Esophagus muscularis mucosa (tissue), 4 donors: ENCODE measurements around the gene PEDS1. TPM values are rescaled to one million over a fixed set of nuclear protein-coding genes. Genes with fewer than 3 reads are reported as not detected.
A peak's percentile ranks its signal among the peaks of the same experiment; 100 is the strongest.
"Not testable (repeated sequence)": the region's sequence is repeated elsewhere in the genome, so short reads cannot be mapped to it uniquely, and the experiment has no call there.

Experiments used
- DNase-seq: peaks from one replicate; pipeline ENCODE4 v3.0.0-alpha.2; 2017; ENCODE audit errors: extremely low spot score
- H3K27ac ChIP-seq, 4 donors: fragments of 200-600 bp; sonication (generic); replicated peaks in 1 of 4; 1 replicate in 3 of 4; 2 replicates in 1 of 4; pipeline ENCODE4 v1.5.1; 2016 to 2019; ENCODE audit warnings: mild to moderate bottlenecking in 1 of 4
- H3K27me3 ChIP-seq, 4 donors: fragments of 200-600 bp; sonication (generic); one replicate each; pipeline versions ENCODE4 v1.5.1 to v1.6.0; 2016 to 2019
- H3K36me3 ChIP-seq, 4 donors: fragments of 200-600 bp; sonication (generic); one replicate each; pipeline ENCODE4 v1.5.1; 2016 to 2019
- H3K4me1 ChIP-seq, 4 donors: fragments of 200-600 bp; sonication (generic); one replicate each; pipeline ENCODE4 v1.5.1; 2016 to 2019
- H3K4me3 ChIP-seq, 4 donors: fragments of 200-600 bp; sonication (generic); 1 replicate in 2 of 4; 2 replicates in 2 of 4; pipeline ENCODE4 v1.5.1; 2016 to 2019; ENCODE audit warnings: mild to moderate bottlenecking in 4 of 4, moderate library complexity in 1 of 4
- H3K9me3 ChIP-seq, 4 donors: fragments of 200-600 bp; sonication (generic); 1 replicate in 3 of 4; 2 replicates in 1 of 4; pipeline ENCODE4 v1.5.1; 2016 to 2019
- EP300 ChIP-seq: sonication (generic); formaldehyde crosslinking; IDR thresholded peaks from one replicate; pipeline ENCODE4 v1.6.1; 2017; ENCODE audit warnings: antibody characterized with exemption
- POLR2A ChIP-seq: fragments of 450-650 bp; IDR thresholded peaks from one replicate; pipeline ENCODE4 v1.6.1; 2017; ENCODE audit warnings: antibody characterized with exemption, moderate library complexity, mild to moderate bottlenecking, low read depth
- POLR2AphosphoS5 ChIP-seq, 2 donors: sonication (generic); formaldehyde crosslinking; IDR thresholded peaks; one replicate each; pipeline ENCODE4 v1.6.1; 2017; ENCODE audit warnings: antibody characterized with exemption in 2 of 2
- WGBS: methylation state at CpG from one replicate; pipeline ENCODE4 v1.1.5; 2018; 5-methylcytosine and 5-hydroxymethylcytosine counted together
- intact Hi-C: fragments of 100-400 bp; cut with DNase I; formaldehyde crosslinking; loops from one replicate; pipeline ENCODE4 v1.15.1; 2023
- total RNA-seq, 4 donors: library from RNA; depleted of rRNA; stranded (reverse); fragments of >200 nt; gene quantifications; one replicate each; pipeline versions ENCODE4 v1.1.0 to v1.2.1, GENCODE V29; 2016
- TF ChIP-seq, protein P1 (sequence below), 3 experiments: fragments of 200-600 bp in 2 of 3; fragments of 450-650 bp in 1 of 3; sonication (generic) in 2 of 3; IDR thresholded peaks; one replicate each; pipeline ENCODE4 v1.5.1; 2017 to 2019; ENCODE audit warnings: antibody characterized with exemption in 3 of 3, mild to moderate bottlenecking in 2 of 3, moderate library complexity in 1 of 3

PEDS1 gene
- total RNA-seq, 4 donors from 2014 or later = 22.2 to 50.3 (median 30.7) TPM

DNA sequence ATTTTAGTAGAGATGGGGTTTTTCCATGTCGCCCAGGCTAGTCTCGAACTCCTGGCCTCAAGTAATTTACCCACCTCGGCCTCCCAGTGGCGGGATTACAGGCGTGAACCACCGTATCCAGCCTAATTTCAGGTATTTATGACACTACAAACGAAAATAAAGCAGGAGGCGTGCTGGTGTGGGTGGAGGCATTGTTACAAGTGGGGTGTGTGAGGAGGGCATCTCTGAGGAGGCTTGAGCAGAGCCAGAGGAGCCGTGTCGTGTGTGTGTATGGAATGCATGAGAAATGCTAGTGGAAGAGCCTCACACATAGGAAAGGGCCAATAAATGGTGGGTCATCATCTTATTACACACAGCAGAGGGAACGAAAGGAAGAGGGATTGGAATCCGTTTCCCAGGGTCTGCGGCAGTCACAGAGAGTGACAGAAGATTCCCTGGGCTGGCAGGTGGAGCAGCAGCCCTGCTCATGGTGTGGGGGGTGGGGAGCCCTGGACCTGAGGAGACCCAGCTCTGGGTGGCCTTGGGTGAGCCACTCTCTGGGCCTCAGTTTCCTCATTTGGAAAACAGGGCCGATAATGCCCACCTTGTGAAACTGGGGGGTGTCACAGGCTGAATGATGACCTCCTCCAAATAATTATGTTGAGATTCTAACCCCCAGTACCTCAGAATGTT is 17.2 kb upstream of the PEDS1 start:
- no peaks in the 10 kb centered on the region for H3K27me3 ChIP-seq
- 92% methylated on average over 14 of the region's 14 CpGs for WGBS
- H3K9me3 ChIP-seq = no peaks in the 10 kb centered on the region
- H3K4me1 ChIP-seq = peaks cover 30 to 48% (median 43%) of the 10 kb centered on the region in 4 donors
- H3K4me3 ChIP-seq = no peak overlapping the region
- peak overlapping the region; percentile 83 to 90 (median 86) for H3K27ac ChIP-seq
- intact Hi-C loops = loop anchor here (5.0 kb wide), 2 partner anchors 98 to 188 kb away; partner anchors contain the start of gene SNAI1
- peak; percentile 82 for DNase-seq
- no peak for TF ChIP-seq EP300
- no peak for TF ChIP-seq POLR2AphosphoS5 (IDR thresholded peaks at IDR 0.05)
- TF ChIP-seq POLR2A = no peak
- TF ChIP-seq, protein P1, sequence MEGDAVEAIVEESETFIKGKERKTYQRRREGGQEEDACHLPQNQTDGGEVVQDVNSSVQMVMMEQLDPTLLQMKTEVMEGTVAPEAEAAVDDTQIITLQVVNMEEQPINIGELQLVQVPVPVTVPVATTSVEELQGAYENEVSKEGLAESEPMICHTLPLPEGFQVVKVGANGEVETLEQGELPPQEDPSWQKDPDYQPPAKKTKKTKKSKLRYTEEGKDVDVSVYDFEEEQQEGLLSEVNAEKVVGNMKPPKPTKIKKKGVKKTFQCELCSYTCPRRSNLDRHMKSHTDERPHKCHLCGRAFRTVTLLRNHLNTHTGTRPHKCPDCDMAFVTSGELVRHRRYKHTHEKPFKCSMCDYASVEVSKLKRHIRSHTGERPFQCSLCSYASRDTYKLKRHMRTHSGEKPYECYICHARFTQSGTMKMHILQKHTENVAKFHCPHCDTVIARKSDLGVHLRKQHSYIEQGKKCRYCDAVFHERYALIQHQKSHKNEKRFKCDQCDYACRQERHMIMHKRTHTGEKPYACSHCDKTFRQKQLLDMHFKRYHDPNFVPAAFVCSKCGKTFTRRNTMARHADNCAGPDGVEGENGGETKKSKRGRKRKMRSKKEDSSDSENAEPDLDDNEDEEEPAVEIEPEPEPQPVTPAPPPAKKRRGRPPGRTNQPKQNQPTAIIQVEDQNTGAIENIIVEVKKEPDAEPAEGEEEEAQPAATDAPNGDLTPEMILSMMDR (IDR thresholded peaks at IDR 0.05) = no peak
- H3K36me3 ChIP-seq = no peaks in the 10 kb centered on the region

GRCh38 chr20:50169329-50169823 is 15.9 kb upstream of the PEDS1 start:
- WGBS = 22% methylated on average over 5 of the region's 5 CpGs
- H3K36me3 ChIP-seq = no peaks in the 10 kb centered on the region
- intact Hi-C loops = loop anchor here (2.0 kb wide), 1 partner anchor 49 kb away; no protein-coding TSS in a partner anchor
- peak; percentile 98 for DNase-seq
- H3K9me3 ChIP-seq = no peaks in the 10 kb centered on the region
- peak in 1 of 2 donors; percentile 60 for TF ChIP-seq POLR2AphosphoS5 (IDR thresholded peaks at IDR 0.05)
- TF ChIP-seq EP300 = no peak
- TF ChIP-seq POLR2A = no peak
- TF ChIP-seq, protein P1 (IDR thresholded peaks at IDR 0.05) = peak; percentile 96 to 100 (median 99)
- peaks cover 37 to 57% (median 50%) of the 10 kb centered on the region in 4 donors for H3K4me1 ChIP-seq
- no peaks in the 10 kb centered on the region for H3K27me3 ChIP-seq
- no peak overlapping the region for H3K27ac ChIP-seq
- no peak overlapping the region for H3K4me3 ChIP-seq

DNA sequence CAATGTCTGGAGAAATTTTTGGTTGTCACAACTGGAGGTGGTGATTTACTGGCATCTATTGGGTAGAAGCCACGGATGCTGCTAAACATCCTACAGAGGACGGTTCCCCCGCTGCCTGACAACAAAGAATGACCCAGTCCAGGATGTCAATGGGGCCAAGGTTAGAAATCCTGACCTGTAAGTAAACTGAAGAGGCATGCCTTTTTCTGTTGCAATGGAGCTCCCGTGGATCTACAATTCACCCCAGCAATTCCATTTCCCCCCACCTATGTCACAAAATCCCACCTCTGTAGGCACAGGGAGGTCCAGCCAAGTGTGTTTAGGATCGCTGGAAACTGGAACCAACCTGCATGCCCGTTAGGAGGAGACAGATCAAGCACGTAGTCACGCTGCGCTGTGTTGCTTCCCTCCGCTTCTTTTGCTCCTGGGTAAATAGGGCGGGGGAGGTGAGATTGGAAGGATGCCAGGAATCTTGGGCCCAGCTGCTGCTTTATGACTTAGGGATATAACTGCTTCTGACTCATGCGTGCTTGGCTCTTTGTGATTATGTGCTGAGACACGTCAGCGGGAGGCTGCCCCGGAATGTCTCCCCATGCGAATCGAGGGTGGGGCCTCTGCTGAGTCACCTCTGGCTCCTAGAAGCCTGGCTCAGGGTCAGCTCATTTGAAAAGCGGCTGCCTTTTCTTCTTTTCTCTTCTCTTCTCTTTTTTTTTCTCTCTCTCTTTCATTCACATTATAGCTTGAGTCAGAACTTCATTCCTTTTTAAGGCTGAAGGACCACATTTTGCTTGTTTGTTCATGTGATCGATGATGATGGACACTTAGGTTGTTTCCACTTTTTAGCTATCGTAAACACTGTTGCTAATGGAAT is 12.4 kb upstream of the PEDS1 start:
- intact Hi-C loops = no loop called here
- peak overlapping the region; percentile 85 to 90 (median 88) for H3K27ac ChIP-seq
- H3K27me3 ChIP-seq = no peaks in the 10 kb centered on the region
- peak overlapping the region; percentile 37 to 43 (median 42) for H3K4me3 ChIP-seq
- H3K4me1 ChIP-seq = peaks cover 23 to 37% (median 31%) of the 10 kb centered on the region in 4 donors
- DNase-seq = peak; percentile 99
- 9% methylated on average over 16 of the region's 20 CpGs for WGBS
- H3K9me3 ChIP-seq = no peaks in the 10 kb centered on the region
- no peaks in the 10 kb centered on the region for H3K36me3 ChIP-seq
- TF ChIP-seq EP300 = no peak
- TF ChIP-seq, protein P1 (IDR thresholded peaks at IDR 0.05) = peak in 1 of 3 experiments; percentile 8
- peak; percentile 11 for TF ChIP-seq POLR2A
- TF ChIP-seq POLR2AphosphoS5 (IDR thresholded peaks at IDR 0.05) = peak; percentile 93 to 98

DNA sequence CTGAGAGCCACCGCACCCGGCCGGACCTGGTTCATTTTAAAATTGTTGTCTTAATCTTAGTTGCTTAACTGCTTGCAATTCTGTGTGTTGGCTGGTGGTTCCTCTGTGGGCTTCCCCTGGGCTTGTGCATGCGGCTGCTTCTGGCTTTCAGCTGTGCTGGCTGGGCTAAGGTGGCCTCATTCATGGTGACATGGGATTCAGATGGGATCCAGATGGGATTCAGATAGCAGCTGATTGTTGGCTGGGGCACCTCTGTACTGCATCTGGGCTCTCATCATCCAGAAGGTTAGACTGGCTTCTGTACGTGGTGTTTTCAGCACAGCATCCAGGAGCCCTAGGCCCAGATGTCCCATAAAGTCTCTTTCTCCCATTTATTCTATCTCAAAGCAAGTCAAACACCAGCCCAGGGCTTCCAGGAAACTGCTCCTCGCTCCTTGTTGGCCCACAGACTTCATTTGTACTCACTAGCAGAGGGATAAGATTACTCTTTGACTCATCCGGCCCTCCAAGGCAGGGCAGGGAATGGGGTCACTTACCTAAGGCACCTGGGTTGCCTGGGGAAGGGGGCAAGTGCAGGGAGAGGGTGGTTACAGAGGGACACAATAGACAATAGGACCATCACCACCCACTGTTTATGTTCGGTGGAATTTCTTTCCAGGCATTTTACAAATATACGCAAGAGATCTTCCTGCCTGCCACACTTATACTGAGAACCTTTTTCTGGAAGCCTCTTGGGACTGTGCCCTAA is 10.2 kb upstream of the PEDS1 start:
- H3K27ac ChIP-seq = peak overlapping the region; percentile 67 to 74 (median 70)

DNA sequence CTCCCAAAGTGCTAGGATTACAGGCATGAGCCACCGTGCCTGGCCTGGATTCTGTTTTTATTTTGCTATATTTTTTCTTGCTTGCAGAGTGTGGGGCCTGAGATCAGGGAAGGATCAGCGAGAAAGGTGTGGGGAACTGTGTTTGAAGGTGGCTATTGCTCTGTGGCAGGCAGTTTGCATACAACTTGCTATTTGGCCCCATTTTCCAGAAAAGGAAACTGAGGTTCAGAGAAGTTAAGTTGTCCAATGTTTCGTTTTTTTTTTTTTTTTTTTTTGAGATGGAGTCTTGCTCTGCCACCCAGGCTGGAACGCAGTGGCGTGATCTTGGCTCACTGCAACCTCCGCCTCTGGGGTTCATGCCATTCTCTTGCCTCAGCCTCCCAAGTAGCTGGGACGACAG is 8.0 kb upstream of the PEDS1 start:
- intact Hi-C loops, H3K9me3 ChIP-seq, H3K27ac ChIP-seq, H3K36me3 ChIP-seq, H3K27me3 ChIP-seq, DNase-seq, H3K4me3 ChIP-seq: not testable (repeated sequence)
- H3K4me1 ChIP-seq = peaks cover 16 to 22% (median 18%) of the 10 kb centered on the region in 4 donors
- 84% methylated on average over 7 of the region's 7 CpGs for WGBS

More for the DNA sequence above, 10.2 kb upstream of the PEDS1 start:
- 66% methylated on average over 9 of the region's 9 CpGs for WGBS
- peaks cover 20 to 29% (median 25%) of the 10 kb centered on the region in 4 donors for H3K4me1 ChIP-seq
- H3K27me3 ChIP-seq = no peaks in the 10 kb centered on the region
- no peaks in the 10 kb centered on the region for H3K36me3 ChIP-seq
- DNase-seq = peak; percentile 92
- intact Hi-C loops = no loop called here
- TF ChIP-seq EP300 (no peak), POLR2A (no peak), POLR2AphosphoS5 (IDR thresholded peaks at IDR 0.05) (no peak)
- TF ChIP-seq, protein P1 (IDR thresholded peaks at IDR 0.05) = no peak
- H3K4me3 ChIP-seq = no peak overlapping the region
- no peaks in the 10 kb centered on the region for H3K9me3 ChIP-seq
